Activated T-cell treated with anti-CD3 and anti-CD28 coated beads for 1 hour (primary cell): ENCODE measurements around the gene UBE2F.
A peak's percentile ranks its signal among the peaks of the same experiment; 100 is the strongest.
"Not testable (repeated sequence)": the region's sequence is repeated elsewhere in the genome, so short reads cannot be mapped to it uniquely, and the experiment has no call there.

Experiments used
- DNase-seq: peaks from one replicate; pipeline ENCODE4 v3.0.0-alpha.2; 2020; ENCODE audit warnings: low read depth

Gene UBE2F

GRCh38 chr2:238053191-238053776 lies 86.5 kb downstream of the UBE2F start:
- no peak for DNase-seq

DNA sequence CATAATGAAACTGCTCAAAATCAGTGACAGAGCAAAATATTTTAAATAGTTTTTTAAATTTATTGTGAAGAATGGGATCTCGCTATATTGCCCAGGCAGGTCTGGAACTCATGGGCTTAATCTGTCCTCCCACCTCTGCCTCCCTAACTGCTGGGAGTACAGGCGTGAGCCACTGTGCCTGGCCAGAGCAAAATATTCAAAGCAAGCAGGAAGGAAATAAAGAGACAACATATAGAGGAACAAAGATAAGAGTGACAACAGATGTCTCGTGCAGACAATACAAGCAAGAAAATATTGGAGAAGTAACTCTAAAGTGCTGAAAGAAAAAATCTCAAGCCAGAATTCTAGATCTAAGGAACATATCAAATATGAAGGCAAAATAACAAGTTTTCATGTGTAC lies 89.0 kb downstream of the UBE2F start:
- no peak for DNase-seq

DNA sequence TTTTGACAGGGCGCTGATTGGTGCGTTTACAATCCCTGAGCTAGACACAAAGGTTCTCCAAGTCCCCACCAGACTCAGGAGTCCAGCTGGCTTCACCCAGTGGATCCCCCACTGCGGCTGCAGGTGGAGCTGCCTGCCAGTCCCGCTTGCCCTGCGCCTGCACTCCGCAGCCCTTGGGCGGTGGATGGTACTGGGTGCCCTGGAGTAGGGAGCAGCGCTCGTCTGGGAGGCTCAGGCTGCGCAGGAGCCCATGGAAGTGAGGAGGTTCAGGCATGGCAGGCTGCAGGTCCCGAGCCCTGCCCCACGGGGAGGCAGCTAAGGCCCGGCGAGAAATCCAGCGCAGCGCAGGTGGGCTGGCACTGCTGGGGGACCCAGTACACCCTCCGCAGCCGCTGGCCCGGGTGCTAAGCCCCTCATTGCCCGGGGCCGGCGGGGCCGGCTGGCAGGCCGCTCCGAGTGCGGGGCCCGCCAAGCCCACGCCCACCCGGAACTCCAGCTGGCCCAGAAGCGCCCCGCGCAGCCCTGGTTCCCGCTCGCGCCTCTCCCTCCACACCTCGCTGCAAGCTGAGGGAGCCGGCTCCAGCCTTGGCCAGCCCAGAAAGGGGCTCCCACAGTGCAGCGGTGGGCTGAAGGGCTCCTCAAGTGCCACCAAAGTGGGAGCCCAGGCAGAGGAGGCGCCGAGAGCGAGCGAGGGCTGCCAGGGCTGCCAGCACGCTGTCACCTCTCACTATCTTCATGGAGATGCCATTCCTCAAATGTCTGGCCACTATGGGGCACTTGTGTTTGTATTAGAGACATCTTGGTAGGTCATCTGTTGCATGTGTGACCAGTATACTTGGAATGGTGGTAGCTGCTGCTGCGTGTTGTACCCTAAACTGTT lies 91.1 kb downstream of the UBE2F start:
- DNase-seq: not testable (repeated sequence)

DNA sequence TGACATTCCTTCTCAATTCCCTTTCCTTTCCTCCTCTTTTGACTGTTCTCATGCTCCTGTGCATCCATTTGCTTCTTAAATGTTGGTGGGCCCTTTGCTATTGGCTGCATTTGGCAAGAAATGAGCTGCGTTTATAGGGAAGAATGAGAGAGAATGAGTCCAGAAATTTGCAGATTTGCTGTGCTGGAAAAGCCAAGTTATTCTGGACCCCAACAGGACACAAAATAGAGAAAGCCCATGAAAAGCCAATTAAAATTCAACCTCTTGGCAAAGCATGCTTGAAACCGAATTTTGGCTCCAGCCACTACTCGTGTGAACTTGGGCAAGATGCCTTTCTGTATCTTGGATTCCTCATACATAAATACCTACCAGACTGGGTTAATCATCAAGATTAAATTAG lies 92.7 kb downstream of the UBE2F start:
- DNase-seq: no peak

DNA sequence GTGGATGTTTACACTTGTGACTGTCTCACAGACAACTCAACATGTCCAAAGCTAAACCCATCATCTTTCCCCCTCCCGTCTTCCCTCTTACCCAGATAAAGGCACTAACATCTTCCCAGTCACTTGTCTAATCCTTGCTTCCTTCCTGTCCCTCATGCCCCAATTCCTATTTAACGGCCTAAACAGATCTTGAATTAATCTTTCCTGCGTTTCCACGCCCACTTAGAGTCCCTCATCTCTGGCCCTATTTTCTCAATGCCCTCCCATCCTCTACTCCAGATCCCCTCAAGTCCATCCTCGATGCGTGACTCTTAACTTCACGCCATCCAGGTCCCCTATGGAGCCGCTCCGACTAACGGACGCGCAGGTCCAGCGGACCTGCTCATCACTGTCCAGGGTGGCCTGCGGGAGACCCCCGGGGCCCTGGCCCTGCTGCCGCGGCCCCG lies 93.3 kb downstream of the UBE2F start:
- DNase-seq: no peak

GRCh38 chr2:238060542-238061314 lies 93.9 kb downstream of the UBE2F start, which contains the start of gene SCLY:
Gene SCLY (plus strand): TSS chr2:238061001. CDS start chr2:238061055, 54 bp downstream.
- peak; percentile 92 for DNase-seq

DNA sequence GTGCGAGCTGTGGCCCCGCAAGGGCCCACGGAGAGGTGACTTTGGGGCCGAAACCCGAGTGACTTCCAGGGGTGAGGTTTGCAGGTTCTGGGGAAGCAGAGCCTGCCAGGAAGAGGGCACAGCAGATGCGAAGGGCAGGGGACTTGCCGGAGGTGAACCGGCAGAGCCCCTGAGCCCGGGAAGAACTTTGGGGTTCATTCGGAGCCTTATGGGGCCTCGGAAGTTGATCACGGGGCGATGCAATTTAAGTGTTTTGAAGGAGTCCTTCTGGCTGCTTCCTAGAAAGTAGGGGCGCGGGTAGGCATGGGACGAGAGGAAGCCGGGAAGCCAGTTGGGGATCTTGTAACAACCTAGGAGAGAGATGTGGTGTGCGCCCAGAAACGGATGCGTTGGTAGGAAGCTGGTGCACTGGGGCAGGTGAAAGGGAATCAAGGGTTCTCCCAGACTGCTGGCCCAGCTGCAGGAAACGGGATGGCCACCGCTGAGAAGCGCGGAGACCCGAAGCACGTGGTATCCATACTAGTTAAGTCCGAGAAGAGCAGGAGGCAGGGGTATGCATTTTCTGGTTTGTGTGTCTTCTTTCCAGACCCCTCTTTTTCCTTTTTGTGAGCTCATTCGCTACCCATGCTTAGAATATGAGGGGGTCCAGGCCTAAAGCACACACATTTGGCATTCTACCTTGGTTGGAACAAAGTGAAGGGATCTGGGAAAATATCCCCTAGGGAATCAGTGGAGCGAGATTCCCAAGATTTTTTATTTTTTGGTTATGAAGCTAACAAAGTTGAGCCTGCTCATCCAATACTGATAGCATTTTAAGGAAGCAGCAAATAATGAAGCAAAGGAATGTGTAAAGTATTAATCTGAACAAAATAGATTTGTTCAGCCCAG lies 94.7 kb downstream of the UBE2F start:
- peak; percentile 16 for DNase-seq

- no peak for DNase-seq
Measured at GRCh38 chr2:238063414-238064189, 96.8 kb downstream of the UBE2F start.

GRCh38 chr2:238064376-238064775 lies 97.6 kb downstream of the UBE2F start:
- DNase-seq: no peak

DNA sequence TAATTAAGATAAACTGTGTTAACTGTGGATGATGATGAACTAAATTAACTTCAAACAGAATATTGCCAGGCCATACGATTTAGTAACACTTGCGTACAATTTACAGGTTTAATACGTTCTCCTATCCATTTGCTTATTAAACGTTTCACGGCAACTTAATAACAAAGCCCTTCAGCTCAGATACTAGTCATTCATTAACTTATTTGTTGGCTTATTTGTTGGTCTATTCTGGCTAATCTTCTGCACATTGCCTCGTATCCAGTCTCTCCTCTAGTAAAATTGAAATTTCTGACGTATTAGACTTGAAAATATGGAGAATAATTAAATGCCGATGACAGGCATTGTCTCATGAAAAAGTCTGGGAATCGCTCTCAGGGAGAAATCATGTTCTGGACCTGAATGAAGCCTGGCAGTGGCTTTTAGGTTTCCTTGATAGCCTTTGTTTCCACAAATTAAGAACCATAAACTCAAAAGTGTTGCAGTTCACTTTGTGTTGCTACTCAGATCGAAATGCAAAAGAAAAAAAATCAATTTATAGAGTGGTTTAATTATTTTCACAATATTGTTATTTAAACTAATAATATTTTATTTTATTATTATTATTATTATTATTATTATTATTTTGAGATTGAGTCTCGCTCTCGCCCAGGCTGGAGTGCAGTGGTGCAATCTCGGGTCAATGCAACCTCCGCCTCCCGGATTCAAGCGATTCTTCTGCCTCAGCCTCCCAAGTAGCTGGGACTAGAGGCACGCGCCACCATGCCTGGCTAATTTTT lies 98.4 kb downstream of the UBE2F start:
- no peak for DNase-seq

DNA sequence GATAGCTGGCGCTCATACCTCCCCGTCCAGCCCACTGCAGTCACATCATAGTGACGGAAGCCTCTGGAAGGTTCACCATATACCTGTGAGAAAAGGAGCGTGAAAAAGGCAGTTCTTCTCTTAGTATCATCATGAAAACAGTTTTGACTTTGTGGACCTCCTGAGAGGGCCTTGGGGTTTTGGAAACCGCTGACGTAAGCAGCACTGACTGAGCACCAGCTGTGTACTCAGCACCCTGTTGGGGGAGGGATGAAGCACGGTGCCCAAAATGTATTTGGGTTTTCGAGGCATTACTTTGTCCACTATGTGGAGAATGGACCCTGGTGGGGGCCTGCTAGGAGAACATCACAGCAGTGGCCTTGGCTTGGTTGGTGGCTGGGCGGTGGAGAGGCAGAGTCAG lies 99.4 kb downstream of the UBE2F start:
- no peak for DNase-seq

GRCh38 chr2:238066718-238067117 lies 99.9 kb downstream of the UBE2F start:
- DNase-seq: not testable (repeated sequence)

DNA sequence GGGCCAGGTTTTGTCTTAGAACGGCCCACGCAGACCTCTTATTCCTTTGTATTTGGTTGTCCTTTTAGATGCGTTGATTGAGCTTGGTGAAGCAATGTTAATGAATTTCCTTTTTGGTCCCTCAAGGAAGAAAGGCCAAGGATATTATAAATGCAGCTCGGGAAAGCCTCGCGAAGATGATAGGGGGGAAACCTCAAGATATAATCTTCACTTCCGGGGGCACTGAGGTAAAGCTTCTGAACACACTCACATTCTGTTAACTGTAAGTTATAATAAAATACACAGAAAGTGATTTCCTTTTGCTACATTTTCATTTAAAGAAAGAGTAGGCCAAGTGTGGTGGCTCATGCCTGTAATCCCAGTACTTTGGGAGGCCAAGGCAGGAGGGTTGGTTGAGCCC lies 101.1 kb downstream of the UBE2F start:
- no peak for DNase-seq

DNA sequence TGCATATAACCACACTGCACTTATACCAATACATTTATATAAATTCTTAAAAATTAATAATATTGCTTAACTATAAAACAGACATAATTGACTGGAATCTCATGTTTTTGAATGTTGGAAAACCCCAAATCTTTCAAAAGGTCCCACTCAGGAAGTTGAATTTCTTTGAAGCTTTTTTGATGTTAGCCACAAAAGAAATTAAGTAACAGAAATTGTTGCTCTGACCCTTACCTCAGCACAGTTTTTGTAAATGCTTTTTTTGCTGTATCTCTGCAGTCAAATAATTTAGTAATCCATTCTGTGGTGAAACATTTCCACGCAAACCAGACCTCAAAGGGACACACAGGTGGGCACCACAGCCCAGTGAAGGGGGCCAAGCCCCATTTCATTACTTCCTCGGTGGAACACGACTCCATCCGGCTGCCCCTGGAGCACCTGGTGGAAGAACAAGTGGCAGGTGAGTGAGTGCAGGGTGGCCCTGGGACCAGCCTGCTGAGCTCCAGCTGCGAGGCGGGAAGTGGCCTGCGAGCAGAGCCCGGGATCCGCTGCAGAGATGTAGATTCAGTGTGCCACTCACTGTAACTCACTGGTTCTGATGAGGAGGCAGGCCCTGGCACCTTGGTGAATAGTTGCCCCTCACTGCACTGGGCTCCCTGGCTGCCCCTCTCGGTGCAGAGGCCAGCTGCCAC lies 102.4 kb downstream of the UBE2F start:
- DNase-seq: no peak

DNA sequence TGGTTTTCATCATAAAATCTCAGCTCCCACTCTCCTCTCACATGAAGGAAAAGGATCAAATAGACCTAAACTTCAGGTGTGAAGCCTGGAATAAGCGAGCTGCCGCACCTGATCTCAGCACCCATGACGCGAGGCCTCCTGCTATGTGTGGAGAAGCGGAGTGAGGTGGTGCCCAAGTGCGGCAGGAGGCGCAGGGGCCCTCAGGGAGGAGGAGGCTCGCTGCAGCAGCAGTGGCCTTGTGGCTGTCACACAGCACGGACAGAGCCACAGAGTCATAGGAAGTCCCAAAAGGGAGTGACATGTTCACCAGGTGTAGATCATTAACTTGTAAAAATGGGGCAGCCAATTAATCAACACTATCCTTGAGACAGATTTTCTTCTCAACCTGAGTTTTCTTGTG lies 103.1 kb downstream of the UBE2F start:
- DNase-seq: no peak

DNA sequence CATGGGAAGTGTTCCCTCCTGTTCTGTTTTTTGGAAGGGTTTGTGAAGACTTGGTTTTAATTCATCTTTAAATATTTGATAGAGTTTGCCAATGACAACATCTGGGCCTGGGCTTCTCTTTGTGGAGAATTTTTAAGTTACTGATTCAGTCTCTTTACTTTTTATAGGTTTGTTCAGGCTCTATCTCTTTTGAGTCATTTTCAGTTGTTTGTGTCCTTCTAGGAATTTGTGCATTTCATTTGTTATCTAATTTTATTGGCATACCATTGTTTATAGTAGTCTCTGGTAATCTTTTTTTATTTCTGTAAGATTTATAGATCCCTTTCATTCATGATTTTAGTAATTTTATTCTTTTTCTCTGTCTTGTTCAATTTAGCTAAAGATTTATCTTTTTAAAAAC lies 108.6 kb downstream of the UBE2F start:
- DNase-seq: no peak

GRCh38 chr2:238077292-238077691 lies 110.5 kb downstream of the UBE2F start:
- no peak for DNase-seq

- DNase-seq: no peak
Measured at GRCh38 chr2:238079874-238080327, 113.1 kb downstream of the UBE2F start.

DNA sequence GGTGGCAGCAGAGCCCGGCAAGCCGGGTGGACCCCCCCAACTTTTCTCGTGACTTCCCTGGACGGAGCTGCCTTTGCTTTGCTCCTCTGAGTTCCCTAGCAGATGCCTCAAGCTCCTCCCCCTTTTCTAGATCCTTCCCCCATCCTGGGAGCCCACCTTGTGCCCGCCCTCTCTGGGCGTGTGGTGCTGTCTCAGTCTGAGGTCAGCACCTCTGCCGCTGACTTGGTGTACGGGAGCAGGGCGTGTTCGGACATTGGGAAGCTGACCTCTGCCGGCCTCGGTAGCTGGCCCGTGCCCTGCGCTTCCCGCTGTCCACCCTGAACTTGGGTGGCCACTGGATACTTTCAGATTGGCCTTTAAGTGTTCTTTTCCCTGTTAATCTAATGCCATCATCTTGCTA lies 113.7 kb downstream of the UBE2F start:
- DNase-seq: no peak
